WTC11 (cell line): ENCODE results near the gene LPP. TPM values are rescaled to one million over a fixed set of nuclear protein-coding genes. Genes with fewer than 3 reads are reported as not detected.

ENCODE experiments used
- ATAC-seq: fragments of 200-7000 bp; cut with Tn5 transposase; 2 replicates; pipeline ENCODE4 v1.10.0; 2021; ENCODE audit warnings: mild to moderate bottlenecking, moderate library complexity
- CTCF ChIA-PET: fragments of 300-600 bp; sonication (Branson Sonifier 250); formaldehyde crosslinking; loops from one replicate; lab custom pipeline; 2021; ENCODE audit warnings: antibody characterized with exemption; lab: Charles Lee
- POLR2A ChIA-PET: fragments of 350-600 bp; sonication (Branson Sonifier 250); formaldehyde crosslinking; loops from one replicate; lab custom pipeline; 2021; ENCODE audit warnings: antibody characterized with exemption; lab: Charles Lee
- DNase-seq: peaks from one replicate; pipeline ENCODE4 v3.0.0; 2021; ENCODE audit warnings: low spot score
- H3K27ac Mint-ChIP-seq: 2 replicates; pipeline ENCODE4 v1.8.0; 2021; ENCODE audit warnings: mixed read lengths
- H3K27me3 Mint-ChIP-seq: 2 replicates; pipeline ENCODE4 v1.8.0; 2021; ENCODE audit warnings: low read depth, mild to moderate bottlenecking, moderate library complexity, mixed read lengths
- H3K36me3 Mint-ChIP-seq: 2 replicates; pipeline ENCODE4 v1.8.0; 2021; ENCODE audit warnings: mixed read lengths
- H3K4me1 Mint-ChIP-seq: 2 replicates; pipeline ENCODE4 v1.8.0; 2022; ENCODE audit warnings: mixed read lengths
- H3K4me3 Mint-ChIP-seq: 2 replicates; pipeline ENCODE4 v1.8.0; 2021; ENCODE audit warnings: mild to moderate bottlenecking, moderate library complexity, mixed read lengths
- H3K9me3 Mint-ChIP-seq: 2 replicates; pipeline ENCODE4 v1.8.0; 2021; ENCODE audit warnings: mixed read lengths
- AR ChIP-seq: fragments of 250-450 bp; sonication (Bioruptor Pico); IDR thresholded peaks from 2 replicates; pipeline ENCODE4 v1.9.0; 2021; ENCODE audit warnings: mild to moderate bottlenecking
- CREB1 ChIP-seq: sonication (generic); formaldehyde crosslinking; IDR thresholded peaks from 2 replicates; pipeline ENCODE4 v1.8.0; 2023; ENCODE audit warnings: mild to moderate bottlenecking, missing genetic modification reagents
- E2F1 ChIP-seq: sonication (generic); formaldehyde crosslinking; IDR thresholded peaks from 2 replicates; pipeline ENCODE4 v1.8.0; 2022; ENCODE audit warnings: mild to moderate bottlenecking, missing genetic modification reagents
- E2F4 ChIP-seq: sonication (generic); formaldehyde crosslinking; IDR thresholded peaks from 2 replicates; pipeline ENCODE4 v1.8.1; 2022; ENCODE audit warnings: low read depth, mild to moderate bottlenecking, moderate library complexity, missing genetic modification reagents, borderline replicate concordance
- EMX1 ChIP-seq: fragments of 250-450 bp; sonication (Bioruptor Pico); IDR thresholded peaks from 2 replicates; pipeline ENCODE4 v1.8.0; 2021; ENCODE audit warnings: mild to moderate bottlenecking
- ERG ChIP-seq: fragments of 250-450 bp; sonication (Bioruptor Pico); IDR thresholded peaks from 2 replicates; pipeline ENCODE4 v1.8.0; 2021; ENCODE audit warnings: mild to moderate bottlenecking
- GTF2I ChIP-seq: fragments of 250-450 bp; sonication (Bioruptor Pico); conservative IDR thresholded peaks from 2 replicates; pipeline ENCODE4 v1.4.0; 2021; ENCODE audit warnings: mild to moderate bottlenecking
- HMGXB4 ChIP-seq: sonication (generic); formaldehyde crosslinking; IDR thresholded peaks from 2 replicates; pipeline ENCODE4 v1.8.1; 2023; ENCODE audit warnings: mild to moderate bottlenecking, moderate library complexity, missing genetic modification reagents
- IRF1 ChIP-seq: sonication (generic); formaldehyde crosslinking; IDR thresholded peaks from 2 replicates; pipeline ENCODE4 v1.8.0; 2023; ENCODE audit warnings: missing genetic modification reagents
- JUN ChIP-seq: sonication (generic); formaldehyde crosslinking; IDR thresholded peaks from 2 replicates; pipeline ENCODE4 v1.8.0; 2023; ENCODE audit warnings: mild to moderate bottlenecking, missing genetic modification reagents
- MYBL2 ChIP-seq: sonication (generic); formaldehyde crosslinking; IDR thresholded peaks from 2 replicates; pipeline ENCODE4 v1.8.1; 2023; ENCODE audit warnings: mild to moderate bottlenecking, moderate library complexity, missing genetic modification reagents
- PREB ChIP-seq: sonication (generic); formaldehyde crosslinking; IDR thresholded peaks from 2 replicates; pipeline ENCODE4 v1.8.1; 2022; ENCODE audit warnings: mild to moderate bottlenecking, missing genetic modification reagents, moderate library complexity, borderline replicate concordance
- total RNA-seq: library from RNA; stranded (reverse); gene quantifications from 3 replicates; pipeline ENCODE4 v1.2.3, GENCODE V29; 2021
- TF ChIP-seq, protein P1 (sequence below): sonication (generic); formaldehyde crosslinking; IDR thresholded peaks from 2 replicates; pipeline ENCODE4 v1.8.0; 2022; ENCODE audit warnings: mild to moderate bottlenecking, missing genetic modification reagents

LPP gene
- total RNA-seq, 1 experiment from 2014 or later = 49.6 TPM

DNA sequence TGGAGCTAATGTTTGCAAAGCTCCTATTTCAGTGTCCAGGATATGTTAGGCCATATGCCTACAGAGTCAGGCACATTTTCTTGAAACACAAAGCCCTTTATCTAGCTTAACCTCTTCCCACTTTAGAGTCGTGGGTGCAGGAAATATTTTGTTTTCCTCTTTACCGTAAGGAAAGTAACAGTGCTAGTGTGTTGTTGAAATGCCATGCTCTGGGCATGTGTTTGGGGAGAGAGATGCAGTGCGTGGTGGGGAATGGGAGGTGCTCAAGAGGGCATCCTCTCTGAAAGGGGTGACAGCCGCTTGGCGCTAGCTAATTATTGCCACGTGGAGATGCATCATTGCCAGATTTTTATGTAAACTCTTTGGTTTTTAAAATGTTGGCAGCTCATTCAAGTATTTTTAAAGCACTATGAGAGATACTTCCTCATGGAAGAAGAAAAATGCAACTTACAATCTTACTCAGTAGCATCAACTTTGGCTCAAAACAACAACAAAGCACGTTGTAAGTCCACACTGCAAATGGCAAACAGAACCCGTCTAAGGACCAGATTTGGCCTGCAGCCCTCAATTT is 152.6 kb downstream of the LPP start (continued):
- TF ChIP-seq AR (CRISPR knock-in tag) (no peak), HMGXB4 (CRISPR knock-in tag) (no peak), MYBL2 (CRISPR knock-in tag) (no peak), E2F4 (CRISPR knock-in tag) (no peak), EMX1 (no peak), ERG (CRISPR knock-in tag) (no peak), E2F1 (CRISPR knock-in tag) (no peak), IRF1 (CRISPR knock-in tag) (no peak)
- TF ChIP-seq, protein P1, sequence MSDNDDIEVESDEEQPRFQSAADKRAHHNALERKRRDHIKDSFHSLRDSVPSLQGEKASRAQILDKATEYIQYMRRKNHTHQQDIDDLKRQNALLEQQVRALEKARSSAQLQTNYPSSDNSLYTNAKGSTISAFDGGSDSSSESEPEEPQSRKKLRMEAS (CRISPR knock-in tag) = no peak
- TF ChIP-seq, all 79 proteins: peak for 0

DNA sequence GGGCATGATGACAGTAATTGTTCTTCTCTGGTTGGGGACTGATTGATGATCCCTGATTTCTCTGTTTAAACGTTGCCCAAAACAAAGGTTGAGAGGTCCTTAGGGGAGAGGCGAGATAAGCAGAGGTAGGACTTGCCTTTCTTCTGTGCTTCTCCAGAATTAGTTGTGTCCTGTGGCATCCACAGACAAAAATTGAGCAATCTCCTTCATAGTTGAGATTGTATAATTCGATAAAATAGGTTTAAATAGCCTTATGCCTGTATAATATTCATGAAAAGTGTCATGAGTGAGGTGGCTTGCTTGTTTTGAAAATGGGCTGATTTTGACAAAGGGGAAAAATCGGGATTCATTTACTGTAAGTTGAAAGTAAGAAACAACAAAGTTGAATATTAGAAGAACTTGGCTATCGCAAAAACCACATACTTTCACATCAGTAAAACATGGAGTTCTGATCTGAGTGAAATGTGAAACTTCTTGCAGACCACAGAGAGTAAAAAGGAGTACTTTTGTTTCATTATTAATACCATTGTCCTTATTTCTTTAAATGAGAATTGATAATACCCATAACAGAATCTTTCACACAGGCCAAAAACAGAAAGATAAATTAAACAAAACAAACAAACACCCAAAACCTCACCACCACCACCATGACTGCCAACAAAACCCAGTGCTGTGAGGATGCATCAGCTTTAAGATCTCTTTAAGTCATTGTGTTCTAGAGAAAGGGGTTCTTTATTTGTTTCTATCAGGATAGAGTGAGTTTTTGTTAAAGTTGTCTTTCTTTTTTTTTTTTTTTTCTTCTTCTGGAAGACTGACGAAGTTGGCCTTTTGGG is 155.7 kb downstream of the LPP start:
- Mint-ChIP-seq H3K27me3 (no peaks in the 10 kb centered on the region), H3K4me1 (peaks cover under 1% of the 10 kb centered on the region; the same call in 1 of the 2 replicates), H3K4me3 (no peak overlapping the region), H3K9me3 (no peaks in the 10 kb centered on the region), H3K36me3 (no peaks in the 10 kb centered on the region), H3K27ac (no peak overlapping the region)
- CTCF ChIA-PET = interaction anchor here (0.7 kb wide), 1 partner anchor 419 kb away, joined by 3 read pairs; no protein-coding TSS in a partner anchor
- ATAC-seq = no peak
- DNase-seq = no peak
- POLR2A ChIA-PET = no interaction called here
- no peak for TF ChIP-seq JUN (CRISPR knock-in tag)
- no peak for TF ChIP-seq AR (CRISPR knock-in tag)
- no peak for TF ChIP-seq GTF2I (CRISPR knock-in tag)
- no peak for TF ChIP-seq PREB (CRISPR knock-in tag)
- no peak for TF ChIP-seq E2F4 (CRISPR knock-in tag)
- TF ChIP-seq CREB1 (CRISPR knock-in tag) = no peak
- no peak for TF ChIP-seq HMGXB4 (CRISPR knock-in tag)
- TF ChIP-seq ERG (CRISPR knock-in tag) = no peak
